Natural killer cell (primary cell): ENCODE measurements around the gene HCST. TPM values are rescaled to one million over a fixed set of nuclear protein-coding genes. Genes with fewer than 3 reads are reported as not detected.
"Not testable (repeated sequence)": the region's sequence is repeated elsewhere in the genome, so short reads cannot be mapped to it uniquely, and the experiment has no call there.

ENCODE experiments used
- ATAC-seq, 3 donors: fragments of 150-1000 bp in 2 of 3; fragments of 200-7000 bp in 1 of 3; cut with Tn5 transposase; 1 replicate in 1 of 3; 2 replicates in 2 of 3; pipeline ENCODE4 v1.10.0; 2021; ENCODE audit warnings: mild to moderate bottlenecking in 2 of 3, moderate library complexity in 2 of 3
- DNase-seq, 2 donors: peaks; one replicate each; pipeline versions ENCODE4 v3.0.0 to v3.0.0-alpha.2; 2013 to 2021; ENCODE audit warnings: mixed read lengths in 1 of 2
- H3K27ac ChIP-seq: one replicate; pipeline ENCODE4 v1.5.1; 2013; ENCODE audit warnings: mild to moderate bottlenecking, low read length
- H3K27me3 ChIP-seq: one replicate; pipeline ENCODE4 v1.6.1; 2013; ENCODE audit warnings: low read length; ENCODE audit not compliant: control insufficient read depth, insufficient read depth
- H3K36me3 ChIP-seq: one replicate; pipeline ENCODE4 v1.6.1; 2013; ENCODE audit warnings: low read length; ENCODE audit not compliant: control insufficient read depth, insufficient read depth
- H3K4me1 ChIP-seq: one replicate; pipeline ENCODE4 v1.6.1; 2013; ENCODE audit warnings: low read length; ENCODE audit not compliant: control insufficient read depth, insufficient read depth
- H3K4me3 ChIP-seq: one replicate; pipeline ENCODE4 v1.5.1; 2013; ENCODE audit warnings: low read length
- H3K9me3 ChIP-seq: one replicate; pipeline ENCODE4 v1.6.1; 2013; ENCODE audit warnings: low read length; ENCODE audit not compliant: control insufficient read depth, insufficient read depth
- H3K27ac Mint-ChIP-seq, 2 donors: one replicate each; pipeline ENCODE4 v1.8.0; 2022; ENCODE audit warnings: mild to moderate bottlenecking in 2 of 2, mixed read lengths in 2 of 2, moderate library complexity in 1 of 2
- H3K27me3 Mint-ChIP-seq, 2 donors: one replicate each; pipeline ENCODE4 v1.8.0; 2022; ENCODE audit warnings: low read depth in 2 of 2, mixed read lengths in 2 of 2
- H3K36me3 Mint-ChIP-seq: one replicate; pipeline ENCODE4 v1.8.0; 2022; ENCODE audit warnings: mixed read lengths
- H3K4me1 Mint-ChIP-seq, 2 donors: one replicate each; pipeline ENCODE4 v1.8.0; 2022; ENCODE audit warnings: mixed read lengths in 2 of 2
- H3K4me3 Mint-ChIP-seq: one replicate; pipeline ENCODE4 v1.8.0; 2022; ENCODE audit warnings: mild to moderate bottlenecking, moderate library complexity, mixed read lengths
- H3K9me3 Mint-ChIP-seq, 2 donors: one replicate each; pipeline ENCODE4 v1.8.0; 2022; ENCODE audit warnings: mixed read lengths in 2 of 2
- WGBS: methylation state at CpG from one replicate; pipeline ENCODE4 v1.1.7; 2013; ENCODE audit warnings: missing lambda C conversion rate; ENCODE audit not compliant: insufficient coverage; 5-methylcytosine and 5-hydroxymethylcytosine counted together
- intact Hi-C: fragments of 100-400 bp; cut with micrococcal nuclease; formaldehyde crosslinking; loops from one replicate; pipeline ENCODE4 v1.14.2; 2022
- total RNA-seq, 4 donors: library from RNA; stranded (reverse); fragments of 120-200 nt in 1 of 4; gene quantifications; one replicate each; pipeline versions ENCODE4 v1.2.3 to v1.2.4, GENCODE V29; 2013 to 2022
- TF ChIP-seq, protein P1 (sequence below): fragments of 200-600 bp; IDR thresholded peaks from one replicate; pipeline ENCODE4 v1.8.0; 2022; ENCODE audit warnings: antibody characterized with exemption

The HCST gene
- total RNA-seq, 3 donors from 2014 or later (not counting 1 experiment from before 2014, with no cell fraction given): 281 to 307 (median 296) TPM

DNA sequence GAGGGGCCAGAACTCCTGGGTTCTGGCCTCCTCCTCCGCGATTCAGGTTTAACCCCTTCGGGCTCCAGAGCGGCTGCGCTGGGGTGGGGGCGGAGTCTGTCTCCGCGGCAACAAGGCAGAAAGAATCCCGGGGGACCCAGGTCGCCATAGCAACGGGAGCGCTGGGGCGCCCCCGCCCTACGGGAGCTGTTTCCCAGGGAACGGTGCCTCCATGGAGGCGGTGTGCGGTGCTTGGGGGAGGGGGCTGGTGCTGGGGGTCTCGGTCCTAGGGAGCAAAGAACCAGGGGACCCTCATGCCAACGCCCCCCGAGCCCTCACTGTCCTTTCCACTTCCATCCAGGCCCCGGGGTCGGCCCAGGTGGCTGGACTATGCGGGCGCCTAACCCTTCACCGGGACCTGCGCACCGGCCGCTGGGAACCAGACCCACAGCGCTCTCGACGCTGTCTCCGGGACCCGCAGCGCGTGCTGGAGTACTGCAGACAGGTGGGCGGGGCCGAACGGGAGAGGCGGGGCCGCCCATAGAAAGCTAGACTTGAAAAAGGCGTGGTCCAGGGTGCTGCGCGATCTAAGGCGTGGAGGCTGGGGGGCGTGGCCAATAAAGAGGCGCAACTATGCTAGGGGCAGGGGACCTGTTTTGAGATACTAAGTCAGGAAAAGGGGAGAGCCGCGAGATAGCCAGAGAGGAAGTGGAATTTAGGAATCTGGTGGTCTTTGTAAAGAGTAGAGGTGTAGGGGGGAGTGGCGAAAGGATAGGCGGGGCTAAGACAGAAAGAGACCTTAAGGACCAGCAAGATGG lies 32.8 kb upstream of the HCST start:
- TF ChIP-seq, protein P1, sequence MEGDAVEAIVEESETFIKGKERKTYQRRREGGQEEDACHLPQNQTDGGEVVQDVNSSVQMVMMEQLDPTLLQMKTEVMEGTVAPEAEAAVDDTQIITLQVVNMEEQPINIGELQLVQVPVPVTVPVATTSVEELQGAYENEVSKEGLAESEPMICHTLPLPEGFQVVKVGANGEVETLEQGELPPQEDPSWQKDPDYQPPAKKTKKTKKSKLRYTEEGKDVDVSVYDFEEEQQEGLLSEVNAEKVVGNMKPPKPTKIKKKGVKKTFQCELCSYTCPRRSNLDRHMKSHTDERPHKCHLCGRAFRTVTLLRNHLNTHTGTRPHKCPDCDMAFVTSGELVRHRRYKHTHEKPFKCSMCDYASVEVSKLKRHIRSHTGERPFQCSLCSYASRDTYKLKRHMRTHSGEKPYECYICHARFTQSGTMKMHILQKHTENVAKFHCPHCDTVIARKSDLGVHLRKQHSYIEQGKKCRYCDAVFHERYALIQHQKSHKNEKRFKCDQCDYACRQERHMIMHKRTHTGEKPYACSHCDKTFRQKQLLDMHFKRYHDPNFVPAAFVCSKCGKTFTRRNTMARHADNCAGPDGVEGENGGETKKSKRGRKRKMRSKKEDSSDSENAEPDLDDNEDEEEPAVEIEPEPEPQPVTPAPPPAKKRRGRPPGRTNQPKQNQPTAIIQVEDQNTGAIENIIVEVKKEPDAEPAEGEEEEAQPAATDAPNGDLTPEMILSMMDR: no peak
- peaks cover 50 to 53% of the 10 kb centered on the region in 2 donors for H3K27me3 Mint-ChIP-seq
- Histone ChIP-seq H3K4me3 (no peak overlapping the region), H3K36me3 (no peaks in the 10 kb centered on the region), H3K9me3 (no peaks in the 10 kb centered on the region), H3K4me1 (peaks cover 19% of the 10 kb centered on the region), H3K27ac (no peak overlapping the region), H3K27me3 (peaks cover 35% of the 10 kb centered on the region)
- peaks cover 10 to 17% of the 10 kb centered on the region in 2 donors for H3K4me1 Mint-ChIP-seq
- no peaks in the 10 kb centered on the region for H3K9me3 Mint-ChIP-seq
- intact Hi-C loops: no loop called here
- peak; percentile 46 to 90 for DNase-seq
- peak overlapping the region in 1 of 2 donors; percentile 41 for H3K27ac Mint-ChIP-seq
- 3% methylated on average over 51 of the region's 51 CpGs for WGBS
- ATAC-seq: peak; percentile 71 to 79 (median 75)
- H3K4me3 Mint-ChIP-seq: peak overlapping the region; percentile 41
- H3K36me3 Mint-ChIP-seq: no peaks in the 10 kb centered on the region

DNA sequence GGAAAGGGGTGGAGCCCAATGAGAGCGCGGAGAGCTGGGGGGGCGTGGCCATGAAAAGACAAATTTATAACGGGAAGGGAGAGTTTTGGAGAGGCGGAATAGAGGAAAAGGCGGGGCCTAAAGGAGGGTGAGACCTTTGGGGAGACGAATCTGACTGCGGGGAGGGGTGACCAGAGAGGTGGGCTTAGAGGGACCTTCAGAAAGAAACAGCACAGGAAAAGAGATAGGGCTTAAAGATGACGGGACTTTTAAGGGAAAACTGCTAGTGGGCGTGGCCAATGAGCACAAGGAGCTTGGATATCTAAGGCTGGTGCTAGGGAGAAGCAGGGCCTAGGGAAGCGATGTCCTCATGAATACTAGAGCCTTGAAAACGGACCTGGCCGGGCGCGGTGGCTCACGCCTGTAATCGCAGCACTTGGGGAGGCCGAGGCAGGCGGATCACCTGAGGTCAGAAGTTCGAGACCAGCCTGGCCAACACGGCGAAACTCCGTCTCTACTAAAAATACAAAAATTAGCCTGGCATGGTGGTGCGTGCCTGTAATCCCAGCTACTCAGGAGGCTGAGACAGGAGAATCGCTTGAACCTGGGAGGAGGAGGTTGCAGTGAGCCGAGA lies 32.1 kb upstream of the HCST start:
- H3K4me3 ChIP-seq, intact Hi-C loops, H3K36me3 Mint-ChIP-seq, DNase-seq, H3K9me3 ChIP-seq, H3K36me3 ChIP-seq, H3K9me3 Mint-ChIP-seq, ATAC-seq, H3K27ac ChIP-seq: not testable (repeated sequence)
- H3K4me1 Mint-ChIP-seq: peaks cover 10 to 17% of the 10 kb centered on the region in 2 donors
- peak overlapping the region; percentile 41 for H3K4me3 Mint-ChIP-seq
- peaks cover 48 to 53% of the 10 kb centered on the region in 2 donors for H3K27me3 Mint-ChIP-seq
- peaks cover 35% of the 10 kb centered on the region for H3K27me3 ChIP-seq
- peak overlapping the region in 1 of 2 donors; percentile 41 for H3K27ac Mint-ChIP-seq
- 43% methylated on average over 26 of the region's 26 CpGs for WGBS
- peaks cover 19% of the 10 kb centered on the region for H3K4me1 ChIP-seq

DNA sequence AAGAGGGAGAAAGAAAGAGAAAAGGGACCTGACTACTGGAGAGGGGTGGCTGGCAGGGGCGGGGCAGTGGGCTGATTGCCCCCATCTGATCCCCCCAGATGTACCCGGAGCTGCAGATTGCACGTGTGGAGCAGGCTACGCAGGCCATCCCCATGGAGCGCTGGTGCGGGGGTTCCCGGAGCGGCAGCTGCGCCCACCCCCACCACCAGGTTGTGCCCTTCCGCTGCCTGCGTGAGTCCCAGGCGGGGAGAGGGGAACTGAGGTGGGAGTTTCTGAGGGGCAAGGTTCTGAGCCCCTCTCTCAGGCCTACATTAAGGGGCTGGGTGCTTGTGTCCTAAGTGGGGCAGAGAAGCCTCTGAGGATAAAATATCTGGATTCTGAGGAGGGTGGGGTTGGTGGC lies 31.5 kb upstream of the HCST start:
- no peaks in the 10 kb centered on the region for H3K36me3 ChIP-seq
- H3K4me1 Mint-ChIP-seq: peaks cover 10 to 17% of the 10 kb centered on the region in 2 donors
- no peak overlapping the region for H3K4me3 ChIP-seq
- peaks cover 19% of the 10 kb centered on the region for H3K4me1 ChIP-seq
- H3K9me3 ChIP-seq: no peaks in the 10 kb centered on the region
- no peak overlapping the region for H3K27ac Mint-ChIP-seq
- H3K27me3 Mint-ChIP-seq: peaks cover 43 to 48% of the 10 kb centered on the region in 2 donors
- no peak overlapping the region for H3K27ac ChIP-seq
- intact Hi-C loops: no loop called here
- H3K9me3 Mint-ChIP-seq: no peaks in the 10 kb centered on the region
- DNase-seq: no peak
- no peaks in the 10 kb centered on the region for H3K36me3 Mint-ChIP-seq
- WGBS: 69% methylated on average over 12 of the region's 12 CpGs
- TF ChIP-seq, protein P1: no peak
- H3K4me3 Mint-ChIP-seq: no peak overlapping the region
- H3K27me3 ChIP-seq: peaks cover 35% of the 10 kb centered on the region
- no peak for ATAC-seq

GRCh38 chr19:35871611-35872010 lies 30.7 kb upstream of the HCST start:
- H3K4me1 ChIP-seq: peaks cover 19% of the 10 kb centered on the region
- no peak overlapping the region for H3K27ac ChIP-seq
- no peaks in the 10 kb centered on the region for H3K36me3 Mint-ChIP-seq
- no peak overlapping the region for H3K4me3 Mint-ChIP-seq
- ATAC-seq: no peak
- TF ChIP-seq, protein P1: no peak
- no peak for DNase-seq
- no peaks in the 10 kb centered on the region for H3K9me3 ChIP-seq
- no peaks in the 10 kb centered on the region for H3K9me3 Mint-ChIP-seq
- no peaks in the 10 kb centered on the region for H3K36me3 ChIP-seq
- H3K4me1 Mint-ChIP-seq: peaks cover 10 to 17% of the 10 kb centered on the region in 2 donors
- no peak overlapping the region for H3K27ac Mint-ChIP-seq
- WGBS: 78% methylated on average over 7 of the region's 12 CpGs
- intact Hi-C loops: no loop called here
- peaks cover 40 to 42% of the 10 kb centered on the region in 2 donors for H3K27me3 Mint-ChIP-seq
- H3K27me3 ChIP-seq: peaks cover 35% of the 10 kb centered on the region
- H3K4me3 ChIP-seq: no peak overlapping the region
